Measurements from ENCODE around the gene ZNF785.

- TF ChIP-seq CTCF (IDR thresholded peaks at IDR 0.05; ENCODE audit: borderline replicate concordance, extremely low read depth, low read length, poor library complexity, severe bottlenecking): no peak
- no peak for TF ChIP-seq EZH2 (IDR thresholded peaks at IDR 0.05; ENCODE audit: borderline replicate concordance, low read depth, low read length, severe bottlenecking)
Measured at GRCh38 chr16:30541502-30542329, 43.8 kb downstream of the ZNF785 start.
